PC-9 (cell line): ENCODE data around the gene VPS72.

Source experiments
- CTCF ChIP-seq: fragments of 200-600 bp; sonication (generic); conservative IDR thresholded peaks from 2 replicates; pipeline ENCODE4 v1.6.1; 2017; ENCODE audit warnings: mixed run types, antibody characterized with exemption, mild to moderate bottlenecking, moderate library complexity
- EZH2 ChIP-seq: fragments of 200-600 bp; sonication (generic); IDR thresholded peaks from 2 replicates; pipeline ENCODE4 v1.8.0; 2017; ENCODE audit warnings: antibody characterized with exemption, low read depth

GRCh38 chr1:151193304-151193703 lies 3.3 kb upstream of the VPS72 start:
- TF ChIP-seq CTCF (no peak), EZH2 (no peak)
